NOMO-1 treated with DMSO at 0.1 percent for 48 hours (cell line): ENCODE results near the gene NCOR1.
"Not testable (repeated sequence)": the region's sequence is repeated elsewhere in the genome, so short reads cannot be mapped to it uniquely, and the experiment has no call there.

Experiments used
- DNase-seq: peaks from one replicate; lab custom pipeline; 2025; ENCODE audit not compliant: unreplicated experiment; lab: John Stamatoyannopoulos, UW

The NCOR1 gene

GRCh38 chr17:16215965-16216316 is 607 bp upstream of the NCOR1 start:
- DNase-seq: peak; percentile 72

GRCh38 chr17:16215002-16215272 is 397 bp downstream of the NCOR1 start:
- DNase-seq: peak; percentile 32

GRCh38 chr17:16214190-16215001 is 938 bp downstream of the NCOR1 start:
- DNase-seq: no peak

DNA sequence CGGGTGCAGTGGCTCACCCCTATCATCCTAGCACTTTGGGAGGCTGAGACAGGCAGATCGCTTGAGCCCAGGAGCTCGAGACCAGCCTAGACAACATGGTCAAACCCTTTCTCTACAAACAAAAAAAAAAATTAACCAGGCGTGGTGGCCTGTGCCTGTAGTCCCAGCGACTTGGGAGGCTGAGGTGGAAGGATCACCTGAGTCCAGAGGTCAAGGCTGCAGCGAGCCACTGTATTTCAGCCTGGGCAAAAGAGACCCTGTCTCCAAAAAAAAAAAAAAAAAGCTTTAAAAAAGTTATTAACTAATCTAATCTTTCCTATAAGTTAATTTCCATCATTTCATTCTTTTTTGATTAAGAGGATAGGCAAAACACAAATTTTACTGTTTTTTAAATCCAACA is 2.5 kb downstream of the NCOR1 start:
- no peak for DNase-seq

DNA sequence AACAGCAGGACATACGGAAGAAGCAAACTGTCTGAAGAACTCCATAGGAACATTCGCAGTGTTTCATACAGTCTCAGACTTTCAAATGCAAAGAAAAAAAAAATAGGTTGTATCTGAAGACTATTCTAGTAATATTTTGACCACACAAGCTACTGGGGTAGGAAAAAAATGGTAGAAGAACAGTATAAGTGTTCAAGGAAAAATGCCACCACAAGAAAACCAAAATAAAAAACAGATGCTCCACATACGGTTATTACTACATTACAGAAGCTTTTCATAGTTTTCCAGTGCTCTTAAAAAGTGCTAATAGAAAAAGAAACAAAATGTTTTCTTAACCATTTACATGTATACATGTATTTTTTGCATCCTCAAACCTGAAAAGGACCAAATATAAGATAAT is 3.7 kb downstream of the NCOR1 start:
- no peak for DNase-seq

DNA sequence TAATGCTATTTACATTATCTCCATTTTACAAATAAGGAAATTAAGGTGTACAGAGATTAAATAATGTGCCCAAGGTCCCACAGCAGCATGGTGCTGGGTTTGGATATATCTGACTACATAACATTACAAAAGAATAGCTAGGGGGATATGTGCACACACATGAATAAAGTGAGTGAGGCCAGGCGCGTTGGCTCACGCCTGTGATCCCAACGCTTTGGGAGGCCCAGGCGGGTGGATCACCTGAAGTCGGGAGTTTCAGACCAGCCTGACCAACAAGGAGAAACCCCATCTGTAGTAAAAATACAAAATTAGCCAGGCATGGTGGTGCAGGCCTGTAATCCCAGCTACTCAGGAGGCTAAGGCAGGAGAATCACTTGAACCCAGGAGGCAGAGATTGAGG is 10.6 kb downstream of the NCOR1 start:
- not testable (repeated sequence) for DNase-seq

GRCh38 chr17:16202554-16203500 is 12.5 kb downstream of the NCOR1 start:
- not testable (repeated sequence) for DNase-seq

DNA sequence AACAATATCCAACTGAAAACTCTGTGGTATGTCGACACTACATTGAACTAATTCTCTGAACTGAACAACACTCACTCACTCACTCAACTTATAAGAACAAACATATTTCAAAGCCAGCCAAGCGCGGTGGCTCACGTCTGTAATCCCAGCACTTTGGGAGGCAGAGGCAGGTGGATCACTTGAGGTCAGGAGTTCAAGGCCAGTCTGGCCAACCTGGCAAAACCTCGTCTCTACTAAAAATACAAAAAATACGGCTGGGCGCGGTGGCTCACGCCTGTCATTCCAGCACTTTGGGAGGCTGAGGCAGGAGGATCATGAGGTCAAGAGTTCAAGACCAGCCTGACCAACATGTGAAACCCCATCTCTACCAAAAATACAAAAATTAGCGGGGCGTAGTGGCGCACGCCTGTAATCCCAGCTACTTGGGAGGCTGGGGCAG is 13.6 kb downstream of the NCOR1 start:
- not testable (repeated sequence) for DNase-seq

GRCh38 chr17:16199093-16199492 is 16.2 kb downstream of the NCOR1 start:
- peak; percentile 45 for DNase-seq

DNA sequence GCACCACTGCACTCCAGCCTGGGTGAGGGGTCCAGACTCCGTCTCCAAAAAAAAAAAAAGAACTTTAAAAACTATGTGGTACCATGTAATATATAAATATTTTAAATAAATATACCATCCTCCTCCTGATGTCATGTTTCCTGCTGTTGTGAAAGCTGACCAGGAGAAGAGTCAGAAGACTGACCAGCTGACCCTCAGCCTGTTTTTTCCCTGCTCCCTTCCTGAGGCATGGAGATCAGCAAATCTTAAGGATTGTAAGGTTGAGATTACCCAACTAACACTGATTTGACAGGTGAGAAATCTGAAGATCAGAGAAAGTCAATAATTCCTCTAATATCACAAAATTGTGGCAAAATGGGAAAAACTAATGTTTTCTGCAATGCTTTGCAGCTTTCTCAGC is 18.1 kb downstream of the NCOR1 start:
- no peak for DNase-seq

GRCh38 chr17:16194307-16194835 is 21.0 kb downstream of the NCOR1 start:
- not testable (repeated sequence) for DNase-seq

DNA sequence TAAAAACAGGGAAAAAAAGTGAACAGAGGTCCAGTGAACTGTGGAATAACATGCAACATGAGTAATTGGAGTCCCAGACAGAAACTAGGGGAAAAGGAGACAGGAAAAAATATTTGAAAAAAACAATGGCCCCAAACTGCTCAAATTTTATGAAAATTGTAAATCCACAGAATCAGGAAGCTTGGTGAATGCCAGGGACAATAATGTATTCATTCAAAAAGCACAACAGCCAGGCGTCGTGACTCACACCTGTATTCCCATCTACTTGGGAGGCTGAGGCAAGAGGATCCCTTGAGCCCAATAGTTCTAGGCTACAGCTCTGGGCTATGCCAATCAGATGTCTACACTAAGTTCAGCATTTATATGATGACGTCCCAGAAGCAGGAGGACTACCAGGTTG is 23.7 kb downstream of the NCOR1 start:
- no peak for DNase-seq

DNA sequence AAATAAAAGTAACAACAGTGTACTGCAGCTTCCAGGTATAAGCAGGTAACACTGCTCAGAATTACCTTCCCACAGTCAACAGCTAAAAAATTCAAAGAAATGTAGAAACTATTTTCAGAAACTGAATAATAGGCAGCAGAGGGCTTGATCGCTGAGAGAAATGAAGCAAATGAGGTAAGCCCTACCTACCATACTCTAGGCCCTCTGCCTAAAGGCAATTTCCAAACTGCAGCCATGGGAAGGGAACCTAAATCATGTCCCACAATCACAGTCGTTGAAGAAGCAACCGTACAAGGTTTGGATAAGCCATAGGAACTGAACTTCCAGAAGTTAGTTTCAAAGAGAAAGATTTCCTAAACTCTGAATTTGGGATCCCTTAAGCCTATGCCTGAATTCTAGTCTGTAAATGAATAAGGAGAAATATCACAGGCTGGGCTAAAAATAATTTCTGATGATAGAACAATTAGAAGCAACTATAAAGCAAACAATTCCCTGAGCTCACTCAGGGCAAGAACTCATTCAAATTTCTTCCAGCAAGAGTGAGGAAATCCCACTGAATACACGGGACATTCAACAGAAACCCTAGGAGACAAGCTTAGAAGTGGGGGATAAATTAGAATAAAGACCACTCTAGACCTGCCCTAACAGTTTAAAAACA is 24.5 kb downstream of the NCOR1 start:
- DNase-seq: no peak

DNA sequence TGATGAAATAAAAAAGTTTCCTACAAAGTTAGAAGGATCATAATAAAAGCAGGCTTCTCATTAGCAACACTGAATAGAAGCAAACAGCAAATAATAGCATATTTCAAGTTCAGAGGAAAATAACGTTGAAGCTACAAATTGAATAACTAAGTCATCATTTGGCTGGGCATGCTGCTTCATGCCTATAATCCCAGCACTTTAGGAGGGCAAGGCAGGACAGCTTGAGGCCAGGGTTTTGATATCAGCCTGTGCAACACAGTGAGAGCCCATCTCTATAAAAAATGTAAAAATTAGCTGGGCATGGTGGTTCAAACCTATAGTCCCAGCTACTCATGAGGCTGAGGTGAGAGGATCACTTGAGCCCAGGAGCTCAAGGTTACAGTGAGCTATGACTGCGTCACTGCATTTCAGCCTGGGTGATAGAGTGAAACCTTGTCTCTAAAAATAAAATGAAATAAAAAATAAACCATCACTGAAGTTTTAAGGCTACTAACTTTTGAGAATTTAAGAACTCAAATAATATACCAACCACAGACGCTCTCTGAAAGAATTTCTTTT is 25.5 kb downstream of the NCOR1 start:
- DNase-seq: no peak

DNA sequence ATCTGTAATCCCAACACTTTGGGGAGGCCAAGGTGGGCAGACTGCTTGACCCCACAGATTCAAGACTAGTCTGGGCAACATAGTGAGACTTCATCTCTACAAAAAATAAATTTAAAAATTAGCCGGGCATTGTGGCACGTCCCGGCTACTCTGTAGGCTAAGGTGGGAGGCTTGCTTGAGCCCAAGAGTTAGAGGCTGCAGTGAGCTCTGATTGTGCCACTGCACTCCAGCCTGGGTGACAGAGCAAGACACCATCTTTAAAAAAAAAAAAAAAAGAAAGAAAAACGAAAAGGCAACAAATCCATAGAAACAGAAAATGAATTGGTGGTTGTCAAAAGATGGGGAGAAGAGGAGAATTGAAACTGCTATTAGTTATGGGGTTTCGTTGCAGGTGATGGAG is 27.7 kb downstream of the NCOR1 start:
- no peak for DNase-seq

DNA sequence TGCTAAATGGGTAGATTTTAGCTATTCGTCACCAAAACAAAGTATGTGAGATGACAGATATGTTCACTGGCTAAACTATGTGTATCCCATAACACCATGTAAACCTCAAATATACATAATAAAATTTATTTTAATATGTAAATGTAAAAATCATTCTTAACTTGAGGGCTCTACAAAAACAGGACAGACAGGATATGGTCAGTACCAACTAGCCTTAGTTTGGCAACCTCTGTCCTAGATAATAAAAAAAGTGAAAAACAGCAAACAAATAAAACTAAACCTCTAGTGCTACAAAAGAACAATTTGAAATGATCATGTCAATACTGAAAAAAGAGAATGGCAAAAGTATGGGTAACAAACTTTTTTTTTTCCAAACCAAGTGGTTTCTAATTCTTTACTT is 33.8 kb downstream of the NCOR1 start:
- DNase-seq: no peak

DNA sequence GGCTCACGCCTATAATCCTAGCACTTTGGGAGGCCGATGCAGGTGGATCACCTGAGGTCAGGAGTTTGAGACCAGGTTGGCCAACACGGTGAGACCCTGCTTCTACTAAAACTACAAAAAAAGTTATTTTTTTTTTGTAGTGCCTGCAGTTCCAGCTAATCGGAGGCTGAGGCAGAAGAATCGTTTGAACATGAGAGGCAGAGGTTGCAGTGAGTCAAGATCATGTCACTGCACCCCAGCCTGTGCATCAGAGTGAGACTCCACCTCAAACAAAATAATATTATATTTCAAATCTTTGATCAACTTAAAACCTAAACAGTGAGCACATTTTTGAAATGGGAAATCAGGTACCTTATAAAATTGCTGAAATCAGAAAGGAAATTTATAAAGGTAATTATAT is 36.5 kb downstream of the NCOR1 start:
- DNase-seq: no peak

DNA sequence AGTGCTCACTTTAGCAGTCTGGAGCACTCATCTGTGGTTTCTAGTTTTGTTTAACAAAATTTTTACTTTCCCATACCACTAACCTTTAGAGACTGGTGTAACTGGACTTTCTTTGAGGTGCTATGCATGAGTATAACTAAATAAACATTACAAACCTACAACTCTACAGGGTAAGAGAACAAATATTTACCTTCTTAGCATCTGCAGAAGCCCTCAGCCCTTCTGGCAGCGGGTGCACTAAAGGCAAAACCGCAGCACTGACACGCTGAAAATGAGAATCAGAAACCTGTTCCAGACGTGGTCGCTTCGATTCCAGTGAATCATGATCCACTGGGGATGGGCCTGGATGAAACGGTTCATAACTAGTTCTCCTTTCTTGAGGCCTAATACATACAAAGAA is 43.7 kb downstream of the NCOR1 start:
- no peak for DNase-seq

- DNase-seq: not testable (repeated sequence)
These were observed 48.6 kb downstream of the NCOR1 start for GRCh38 chr17:16166766-16167165.

GRCh38 chr17:16158714-16159113 is 56.6 kb downstream of the NCOR1 start:
- DNase-seq: no peak

GRCh38 chr17:16155536-16155935 is 59.8 kb downstream of the NCOR1 start:
- no peak for DNase-seq
